ENCODE measurements around the gene PTCH1. TPM values are rescaled to one million over a fixed set of nuclear protein-coding genes. Genes with fewer than 3 reads are reported as not detected.

PTCH1 gene
- total and polyA plus RNA-seq, 2 experiments from 2014 or later: 21.4 to 34.1 TPM

DNA sequence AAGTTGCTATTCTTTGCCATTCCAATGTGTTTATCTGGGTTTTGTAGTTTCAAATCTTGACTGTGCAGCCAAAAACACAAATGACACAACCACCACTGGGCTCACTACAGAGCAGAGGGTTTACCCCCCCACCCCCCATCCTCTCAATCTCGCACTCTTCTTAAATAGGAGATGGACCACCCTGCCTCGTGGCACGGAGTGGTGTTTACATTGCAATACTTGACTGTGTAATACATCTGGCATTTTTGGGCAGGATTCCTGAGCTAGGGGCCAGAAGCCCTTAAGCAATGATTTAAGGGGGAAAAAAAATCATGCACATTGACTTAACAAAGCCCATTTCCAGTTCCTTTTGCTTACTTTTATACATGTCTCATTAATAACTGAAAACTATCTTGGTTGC is 19.0 kb downstream of the PTCH1 start:
- no peak for ATAC-seq
- H3K79me2 ChIP-seq (replicated peaks; ENCODE audit: insufficient read depth): peaks cover 100% of the 10 kb centered on the region
- no peak overlapping the region for H2AFZ ChIP-seq
- H4K20me1 ChIP-seq (replicated peaks; ENCODE audit: insufficient read depth): peaks cover 30% of the 10 kb centered on the region
- no peak for DNase-seq (ENCODE audit: low spot score)
- Mint-ChIP-seq H3K27me3 (ENCODE audit: insufficient read depth, low read depth, poor library complexity) (peaks cover 7% of the 10 kb centered on the region), H3K4me3 (no peak overlapping the region; the same call in 2 of the 3 replicates), H3K4me1 (peaks cover 72% of the 10 kb centered on the region), H3K27ac (no peak overlapping the region), H3K36me3 (ENCODE audit: low read depth) (no peaks in the 10 kb centered on the region; the same call in 1 of the 3 replicates), H3K9me3 (no peaks in the 10 kb centered on the region)
- peak overlapping the region; percentile 20; the same call in 1 of the 2 replicates for H3K4me2 ChIP-seq
- TF ChIP-seq POLR2AphosphoS5 (IDR thresholded peaks at IDR 0.05; ENCODE audit: low read depth): no peak
- TF ChIP-seq, protein P1, sequence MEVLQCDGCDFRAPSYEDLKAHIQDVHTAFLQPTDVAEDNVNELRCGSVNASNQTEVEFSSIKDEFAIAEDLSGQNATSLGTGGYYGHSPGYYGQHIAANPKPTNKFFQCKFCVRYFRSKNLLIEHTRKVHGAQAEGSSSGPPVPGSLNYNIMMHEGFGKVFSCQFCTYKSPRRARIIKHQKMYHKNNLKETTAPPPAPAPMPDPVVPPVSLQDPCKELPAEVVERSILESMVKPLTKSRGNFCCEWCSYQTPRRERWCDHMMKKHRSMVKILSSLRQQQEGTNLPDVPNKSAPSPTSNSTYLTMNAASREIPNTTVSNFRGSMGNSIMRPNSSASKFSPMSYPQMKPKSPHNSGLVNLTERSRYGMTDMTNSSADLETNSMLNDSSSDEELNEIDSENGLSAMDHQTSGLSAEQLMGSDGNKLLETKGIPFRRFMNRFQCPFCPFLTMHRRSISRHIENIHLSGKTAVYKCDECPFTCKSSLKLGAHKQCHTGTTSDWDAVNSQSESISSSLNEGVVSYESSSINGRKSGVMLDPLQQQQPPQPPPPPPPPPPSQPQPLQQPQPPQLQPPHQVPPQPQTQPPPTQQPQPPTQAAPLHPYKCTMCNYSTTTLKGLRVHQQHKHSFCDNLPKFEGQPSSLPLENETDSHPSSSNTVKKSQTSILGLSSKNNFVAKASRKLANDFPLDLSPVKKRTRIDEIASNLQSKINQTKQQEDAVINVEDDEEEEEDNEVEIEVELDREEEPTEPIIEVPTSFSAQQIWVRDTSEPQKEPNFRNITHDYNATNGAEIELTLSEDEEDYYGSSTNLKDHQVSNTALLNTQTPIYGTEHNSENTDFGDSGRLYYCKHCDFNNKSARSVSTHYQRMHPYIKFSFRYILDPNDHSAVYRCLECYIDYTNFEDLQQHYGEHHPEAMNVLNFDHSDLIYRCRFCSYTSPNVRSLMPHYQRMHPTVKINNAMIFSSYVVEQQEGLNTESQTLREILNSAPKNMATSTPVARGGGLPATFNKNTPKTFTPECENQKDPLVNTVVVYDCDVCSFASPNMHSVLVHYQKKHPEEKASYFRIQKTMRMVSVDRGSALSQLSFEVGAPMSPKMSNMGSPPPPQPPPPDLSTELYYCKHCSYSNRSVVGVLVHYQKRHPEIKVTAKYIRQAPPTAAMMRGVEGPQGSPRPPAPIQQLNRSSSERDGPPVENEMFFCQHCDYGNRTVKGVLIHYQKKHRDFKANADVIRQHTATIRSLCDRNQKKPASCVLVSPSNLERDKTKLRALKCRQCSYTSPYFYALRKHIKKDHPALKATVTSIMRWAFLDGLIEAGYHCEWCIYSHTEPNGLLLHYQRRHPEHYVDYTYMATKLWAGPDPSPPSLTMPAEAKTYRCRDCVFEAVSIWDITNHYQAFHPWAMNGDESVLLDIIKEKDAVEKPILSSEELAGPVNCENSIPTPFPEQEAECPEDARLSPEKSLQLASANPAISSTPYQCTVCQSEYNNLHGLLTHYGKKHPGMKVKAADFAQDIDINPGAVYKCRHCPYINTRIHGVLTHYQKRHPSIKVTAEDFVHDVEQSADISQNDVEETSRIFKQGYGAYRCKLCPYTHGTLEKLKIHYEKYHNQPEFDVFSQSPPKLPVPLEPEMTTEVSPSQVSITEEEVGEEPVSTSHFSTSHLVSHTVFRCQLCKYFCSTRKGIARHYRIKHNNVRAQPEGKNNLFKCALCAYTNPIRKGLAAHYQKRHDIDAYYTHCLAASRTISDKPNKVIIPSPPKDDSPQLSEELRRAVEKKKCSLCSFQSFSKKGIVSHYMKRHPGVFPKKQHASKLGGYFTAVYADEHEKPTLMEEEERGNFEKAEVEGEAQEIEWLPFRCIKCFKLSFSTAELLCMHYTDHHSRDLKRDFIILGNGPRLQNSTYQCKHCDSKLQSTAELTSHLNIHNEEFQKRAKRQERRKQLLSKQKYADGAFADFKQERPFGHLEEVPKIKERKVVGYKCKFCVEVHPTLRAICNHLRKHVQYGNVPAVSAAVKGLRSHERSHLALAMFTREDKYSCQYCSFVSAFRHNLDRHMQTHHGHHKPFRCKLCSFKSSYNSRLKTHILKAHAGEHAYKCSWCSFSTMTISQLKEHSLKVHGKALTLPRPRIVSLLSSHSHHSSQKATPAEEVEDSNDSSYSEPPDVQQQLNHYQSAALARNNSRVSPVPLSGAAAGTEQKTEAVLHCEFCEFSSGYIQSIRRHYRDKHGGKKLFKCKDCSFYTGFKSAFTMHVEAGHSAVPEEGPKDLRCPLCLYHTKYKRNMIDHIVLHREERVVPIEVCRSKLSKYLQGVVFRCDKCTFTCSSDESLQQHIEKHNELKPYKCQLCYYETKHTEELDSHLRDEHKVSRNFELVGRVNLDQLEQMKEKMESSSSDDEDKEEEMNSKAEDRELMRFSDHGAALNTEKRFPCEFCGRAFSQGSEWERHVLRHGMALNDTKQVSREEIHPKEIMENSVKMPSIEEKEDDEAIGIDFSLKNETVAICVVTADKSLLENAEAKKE (CRISPR knock-in tag; IDR thresholded peaks at IDR 0.05): no peak
- TF ChIP-seq JUNB (IDR thresholded peaks at IDR 0.05; ENCODE audit: unreplicated experiment): no peak
- no peak for TF ChIP-seq REST (IDR thresholded peaks at IDR 0.05; ENCODE audit: unreplicated experiment)
- no peak for TF ChIP-seq ETS1 (IDR thresholded peaks at IDR 0.05)
- no peak for TF ChIP-seq NANOG (IDR thresholded peaks at IDR 0.05; ENCODE audit: borderline replicate concordance)
- no peaks in the 10 kb centered on the region; the same call in 1 of the 2 replicates for H3F3A ChIP-seq (replicated peaks; ENCODE audit: low read depth)
- H3K9me2 ChIP-seq (ENCODE audit: insufficient read depth): no peaks in the 10 kb centered on the region; the same call in 1 of the 2 replicates
- H3K36me3 ChIP-seq (ENCODE audit: insufficient read depth): no peaks in the 10 kb centered on the region
- no peak overlapping the region for H3K4me3 ChIP-seq
- H3K27me3 ChIP-seq (ENCODE audit: insufficient read depth): no peaks in the 10 kb centered on the region
- peaks cover 74% of the 10 kb centered on the region for H3K4me1 ChIP-seq (ENCODE audit: insufficient read depth)
- no peak overlapping the region for H3K27ac ChIP-seq (ENCODE audit: low read depth)

Measured in GM23338 (cell line).